ENCODE results near the gene GHRHR.

DNA sequence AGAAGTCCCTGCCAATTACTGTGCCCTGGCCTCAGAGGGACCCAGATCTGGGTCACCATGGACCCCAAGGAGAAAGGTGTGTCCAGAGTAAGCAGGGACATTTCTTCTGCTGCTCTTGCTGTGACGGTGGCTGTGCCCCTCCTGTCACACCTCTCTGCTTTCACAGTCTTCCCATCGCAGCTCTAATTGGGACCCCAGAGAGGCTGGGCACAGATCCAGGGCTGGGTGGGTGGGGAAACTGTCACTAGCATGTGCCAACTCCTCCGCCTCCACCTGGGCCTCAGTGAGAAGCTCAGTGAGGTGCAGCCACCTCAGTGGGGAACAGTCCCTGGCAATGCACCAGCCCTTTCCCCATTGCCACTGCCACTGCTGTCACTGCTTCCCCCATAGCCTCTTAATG, 51.1 kb downstream of the GHRHR start:
- TF ChIP-seq CTCF (IDR thresholded peaks at IDR 0.05) (no peak), POLR2A (IDR thresholded peaks at IDR 0.05) (no peak)

Data from heart left ventricle (tissue), 13 donors.